HG02588 (cell line): Measurements from ENCODE around the gene TECTA.
"Not testable (repeated sequence)": the region's sequence is repeated elsewhere in the genome, so short reads cannot be mapped to it uniquely, and the experiment has no call there.

ENCODE experiments used
- ATAC-seq: cut with Tn5 transposase; IDR thresholded peaks from one replicate; pipeline ENCODE4 v1.9.1; 2021; ENCODE audit warnings: mild to moderate bottlenecking, moderate library complexity; ENCODE audit not compliant: unreplicated experiment

The TECTA gene

DNA sequence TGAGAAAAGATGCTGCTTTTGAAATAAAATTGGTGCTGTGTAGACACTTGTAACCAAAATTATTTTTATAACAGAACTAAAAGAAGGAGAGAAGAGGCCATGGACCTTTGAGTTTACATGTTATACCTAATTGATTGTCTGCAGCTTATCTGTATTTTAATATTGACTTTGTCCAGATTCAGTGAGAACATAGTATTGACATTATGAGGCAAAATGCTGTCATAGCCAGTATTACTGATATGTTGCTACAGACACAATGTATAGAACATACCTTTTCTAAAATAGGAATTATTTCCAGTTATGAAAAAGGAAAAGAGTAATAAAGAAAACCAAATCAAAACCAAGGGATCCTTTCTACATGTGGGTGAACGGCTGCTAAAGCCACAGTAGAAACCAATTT is 11.5 kb upstream of the TECTA start:
- ATAC-seq: no peak

DNA sequence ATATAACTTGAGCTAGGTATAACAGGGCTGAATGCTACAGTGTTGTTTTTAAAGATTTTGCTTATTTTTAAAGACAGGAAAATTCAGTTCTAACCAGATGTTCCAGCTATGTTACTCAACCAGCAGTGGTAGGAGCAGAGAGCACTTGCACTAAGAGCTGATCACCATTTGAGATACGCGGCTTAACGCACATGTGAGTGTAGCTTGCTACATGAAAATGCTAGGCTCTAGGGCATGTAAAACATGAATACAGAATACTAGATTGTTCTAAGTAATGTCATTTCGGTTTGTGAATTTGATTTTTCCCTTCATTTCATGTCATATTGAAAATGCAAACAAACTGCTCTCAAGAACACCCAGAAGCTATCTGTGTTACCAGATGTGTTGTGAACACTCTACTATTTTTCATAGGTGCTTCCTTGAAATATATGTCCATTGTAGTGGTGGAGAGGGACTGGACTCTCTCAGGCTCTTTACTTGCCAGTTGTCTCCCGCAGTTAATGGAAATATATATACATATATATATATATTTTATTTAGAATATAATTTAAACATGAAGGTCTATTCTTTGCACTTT is 10.8 kb upstream of the TECTA start:
- ATAC-seq: no peak

DNA sequence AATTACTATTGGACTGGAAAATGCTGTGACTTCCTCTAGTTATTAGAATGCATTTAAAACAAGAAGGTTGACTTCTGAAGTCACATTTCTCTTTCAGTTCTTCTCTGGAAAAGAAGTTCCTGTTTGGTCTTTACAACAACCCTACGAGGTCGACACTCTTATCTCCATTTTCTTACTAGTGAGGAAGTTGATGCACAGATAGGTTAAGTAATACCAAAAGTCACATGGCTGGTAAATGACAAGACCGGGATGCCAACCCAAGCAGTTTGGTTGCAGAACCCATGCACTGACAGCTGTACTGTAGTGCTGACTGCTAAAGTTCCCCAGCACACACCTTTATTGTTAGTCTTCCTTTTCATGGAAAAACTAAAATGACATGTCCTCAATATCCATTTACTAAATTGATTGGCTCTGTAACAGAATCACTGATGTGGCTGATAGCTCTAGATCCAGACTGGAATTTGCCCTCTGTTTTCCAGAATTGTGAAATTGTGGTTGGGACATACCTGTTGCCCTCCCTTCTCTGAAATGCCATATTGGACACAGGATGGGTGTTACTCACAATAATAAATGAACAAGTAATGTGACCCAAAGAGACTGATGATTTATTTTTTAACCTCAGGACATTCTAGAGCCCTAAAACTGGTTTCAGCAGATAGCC is 9.4 kb upstream of the TECTA start:
- ATAC-seq: no peak

DNA sequence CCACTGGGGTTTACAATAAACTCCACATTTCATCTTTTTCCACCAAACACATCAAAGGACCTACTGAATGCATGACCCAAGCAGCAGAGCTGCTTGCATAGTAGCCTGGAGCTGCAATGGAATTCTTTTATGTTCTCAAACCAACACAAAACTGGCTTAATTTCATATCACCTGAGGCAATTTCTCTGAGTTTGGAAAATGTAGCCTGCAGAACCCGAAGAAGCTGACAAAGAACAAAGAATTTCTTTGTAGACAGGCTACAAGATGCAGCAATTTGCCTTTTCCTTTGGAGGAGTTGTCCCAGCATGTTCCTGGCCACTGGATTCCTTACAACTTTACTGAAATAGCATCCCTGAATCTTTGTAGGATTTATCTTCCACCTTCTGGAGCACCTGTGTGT is 5.5 kb upstream of the TECTA start:
- no peak for ATAC-seq

DNA sequence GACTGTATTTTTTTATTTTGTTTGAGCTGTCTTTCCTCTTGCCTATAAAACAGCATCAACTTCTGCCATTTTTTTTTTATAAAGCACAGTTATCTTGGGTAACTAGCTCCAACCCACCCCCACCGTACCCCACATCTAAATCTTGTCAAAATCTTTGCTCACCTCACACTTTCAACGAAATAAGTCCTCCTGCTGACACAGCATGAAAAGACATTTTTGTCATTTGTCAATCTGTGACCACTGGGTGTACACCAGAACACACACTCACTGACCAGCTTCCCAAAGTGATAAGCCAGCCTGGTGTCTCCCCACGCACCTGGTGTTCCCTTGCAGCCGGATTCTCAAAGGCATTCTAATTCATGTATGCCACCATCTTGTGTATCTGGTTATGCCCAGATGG is 1.7 kb upstream of the TECTA start:
- no peak for ATAC-seq

DNA sequence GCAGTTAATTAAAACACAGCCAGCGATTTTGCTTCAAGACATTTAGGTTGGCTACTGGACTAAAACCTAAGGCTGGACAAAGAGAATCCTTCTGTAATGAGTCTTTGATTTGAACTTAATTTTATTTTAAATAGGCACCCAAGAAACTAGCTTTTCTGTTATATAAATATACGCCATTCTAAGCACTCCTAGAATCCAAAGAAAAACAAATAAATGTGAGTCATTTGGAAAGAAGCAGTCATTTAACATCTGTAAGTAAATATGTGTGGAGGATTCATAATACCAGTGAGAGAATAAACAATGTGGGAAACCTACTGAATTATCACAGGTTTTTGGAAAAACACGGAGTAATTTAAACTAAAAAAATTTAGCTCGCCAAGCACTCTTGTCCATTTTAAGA is 1.2 kb upstream of the TECTA start:
- ATAC-seq: no peak

DNA sequence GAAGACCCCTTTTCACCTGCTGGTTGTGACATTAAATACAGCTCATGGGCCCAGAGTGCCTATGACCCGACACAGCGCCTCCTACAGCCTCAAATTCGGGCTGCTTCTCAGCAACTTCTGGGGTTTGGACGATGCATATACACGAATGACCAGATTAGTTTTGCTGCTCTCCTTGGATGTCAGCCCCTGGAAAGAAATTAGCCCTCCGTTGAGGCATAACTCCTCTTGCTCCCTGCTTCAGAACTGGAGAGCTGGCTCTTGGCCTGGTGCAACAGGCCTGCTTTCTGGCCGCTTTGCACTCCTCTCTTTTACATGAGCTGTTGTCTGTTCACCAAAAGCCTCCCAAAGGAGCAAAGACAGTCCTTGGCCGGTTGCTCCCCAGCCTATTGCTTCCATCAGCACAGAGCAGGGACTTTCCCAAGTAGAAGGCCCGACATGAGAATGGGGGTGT is 3.3 kb downstream of the TECTA start:
- ATAC-seq: no peak

DNA sequence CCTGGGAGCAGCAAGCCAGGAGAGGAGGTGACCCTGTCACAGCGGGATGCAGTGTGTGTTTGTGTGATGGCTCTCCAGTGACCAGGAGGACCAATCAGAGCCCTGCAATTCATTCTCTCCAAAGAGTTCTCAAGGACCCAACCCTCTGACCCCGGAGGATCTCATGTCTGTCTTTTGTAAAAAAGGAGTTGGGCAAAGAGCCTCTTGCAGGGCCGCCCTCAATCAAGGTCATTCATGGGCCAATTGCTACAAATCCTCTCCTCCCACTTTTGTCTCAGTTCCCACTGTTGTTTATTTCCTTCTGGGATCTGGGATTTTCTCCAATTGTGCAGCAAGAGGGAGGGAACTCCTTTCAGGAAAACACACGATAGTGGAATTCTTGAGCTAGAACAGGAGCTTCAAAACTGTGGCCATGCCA is 4.0 kb downstream of the TECTA start:
- ATAC-seq: no peak

DNA sequence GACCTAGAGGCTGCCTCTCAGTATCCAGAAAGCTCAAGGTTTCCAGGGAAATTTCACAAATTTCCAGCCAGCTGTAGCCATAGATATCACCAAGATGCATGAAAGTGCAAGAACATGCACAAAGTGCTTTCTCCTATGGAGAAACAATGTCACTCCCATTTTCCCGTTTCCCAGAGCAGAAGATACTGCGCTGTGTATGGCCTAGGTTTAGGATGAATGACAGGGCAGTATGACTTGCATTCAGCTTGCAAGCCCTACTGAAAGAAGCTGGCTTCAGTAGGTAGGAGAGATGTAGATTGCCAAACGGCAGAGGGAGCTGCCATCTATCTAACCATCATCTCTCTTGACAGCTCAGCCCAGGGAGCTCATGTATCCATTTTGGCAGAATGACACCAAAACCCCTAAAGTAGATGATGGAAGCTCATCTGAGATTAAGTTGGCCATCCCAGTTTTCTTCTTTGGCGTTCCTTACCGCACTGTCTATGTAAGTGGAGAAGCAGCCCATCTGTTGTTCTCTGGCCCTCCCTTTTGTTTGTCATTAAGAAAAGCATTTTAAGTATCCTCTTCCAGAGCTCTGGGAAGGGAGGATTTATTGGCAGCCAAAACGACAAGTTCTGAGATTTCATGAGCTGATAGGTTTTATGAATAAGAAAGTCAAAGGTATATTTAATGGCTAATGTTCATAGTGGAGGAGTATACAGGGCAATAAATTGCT is 4.6 kb downstream of the TECTA start:
- ATAC-seq: no peak

DNA sequence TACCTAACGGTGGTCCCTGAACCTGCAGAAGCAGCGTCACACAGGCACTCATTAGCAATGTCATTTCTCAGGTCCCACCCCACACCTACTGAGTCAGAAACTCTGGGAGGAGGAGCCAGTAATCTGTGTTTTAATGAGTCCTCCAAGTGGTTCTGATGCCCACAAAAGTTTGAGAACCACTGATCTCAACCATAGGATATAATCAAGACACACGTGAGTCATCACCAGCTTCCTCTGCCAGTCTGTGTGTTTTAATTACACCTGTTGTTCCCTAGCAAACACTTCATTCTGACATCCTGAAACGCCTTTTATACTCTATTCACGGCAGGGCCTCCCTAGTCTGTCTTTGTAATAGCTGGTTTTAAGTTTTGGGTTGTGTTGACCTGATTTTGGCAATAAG is 5.8 kb downstream of the TECTA start:
- no peak for ATAC-seq

DNA sequence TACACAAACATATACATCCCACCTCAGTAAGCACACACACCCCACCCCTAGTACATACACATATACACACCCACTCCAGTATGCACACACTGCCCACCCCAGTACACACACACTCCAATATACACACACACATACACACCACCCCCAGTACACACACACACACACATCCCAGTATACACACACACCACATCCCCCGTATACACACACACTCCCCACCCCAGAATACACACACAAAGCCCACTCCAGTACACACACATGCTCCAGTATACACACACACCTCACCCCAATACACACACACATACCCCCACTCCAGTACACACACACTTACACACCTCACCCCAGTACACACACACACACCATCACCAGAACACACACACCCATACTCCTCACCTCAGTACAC is 7.4 kb downstream of the TECTA start:
- ATAC-seq: no peak

DNA sequence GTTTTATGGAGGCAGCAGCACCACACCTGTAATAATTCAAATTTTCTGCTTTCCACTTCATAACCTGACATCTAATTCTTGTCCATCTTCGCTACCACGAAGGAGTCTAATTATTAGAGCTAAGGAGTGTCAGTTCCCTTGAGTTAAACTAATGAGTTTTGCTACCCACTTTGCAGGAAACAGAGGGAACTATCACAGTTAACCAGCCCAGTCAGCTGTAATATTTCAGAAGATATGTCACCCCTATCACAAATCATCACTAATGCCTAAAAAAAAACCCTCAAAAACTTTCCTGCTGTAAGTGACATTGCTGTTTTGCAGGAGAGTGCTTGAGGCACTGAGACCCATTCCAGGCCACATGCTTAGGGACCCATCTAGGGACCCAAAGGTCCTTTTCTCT is 8.4 kb downstream of the TECTA start:
- ATAC-seq: no peak

DNA sequence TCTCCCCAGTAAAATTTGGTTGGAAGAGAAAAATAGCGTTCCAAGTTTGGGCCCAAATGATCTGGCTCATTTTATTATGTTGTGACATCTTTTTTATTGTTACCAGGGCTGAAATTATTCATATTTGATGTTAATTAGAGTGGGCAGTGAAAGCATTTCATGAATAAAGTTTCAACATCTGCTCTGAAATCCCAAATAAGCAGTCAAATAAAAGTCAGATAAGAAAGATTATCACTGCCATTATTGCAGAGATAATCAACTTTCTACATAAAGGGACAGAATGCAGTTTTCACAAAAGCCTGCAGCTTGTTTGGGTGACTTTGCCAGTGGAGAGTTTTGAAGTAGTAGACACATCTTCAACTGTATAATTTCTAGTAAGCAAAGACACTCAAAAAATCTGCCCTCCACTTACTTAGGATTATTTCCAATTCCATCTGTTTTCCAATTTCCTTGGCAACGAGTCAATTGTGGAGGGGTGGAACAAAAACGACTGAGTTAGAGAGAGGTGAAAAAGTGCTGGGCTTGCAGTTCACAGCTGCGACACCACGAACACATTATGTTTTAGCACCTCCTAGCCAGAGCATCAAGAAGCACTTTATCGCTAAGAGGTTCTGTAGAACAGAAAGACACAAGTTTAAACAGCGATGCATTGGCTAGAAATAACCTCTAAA is 9.0 kb downstream of the TECTA start:
- no peak for ATAC-seq

DNA sequence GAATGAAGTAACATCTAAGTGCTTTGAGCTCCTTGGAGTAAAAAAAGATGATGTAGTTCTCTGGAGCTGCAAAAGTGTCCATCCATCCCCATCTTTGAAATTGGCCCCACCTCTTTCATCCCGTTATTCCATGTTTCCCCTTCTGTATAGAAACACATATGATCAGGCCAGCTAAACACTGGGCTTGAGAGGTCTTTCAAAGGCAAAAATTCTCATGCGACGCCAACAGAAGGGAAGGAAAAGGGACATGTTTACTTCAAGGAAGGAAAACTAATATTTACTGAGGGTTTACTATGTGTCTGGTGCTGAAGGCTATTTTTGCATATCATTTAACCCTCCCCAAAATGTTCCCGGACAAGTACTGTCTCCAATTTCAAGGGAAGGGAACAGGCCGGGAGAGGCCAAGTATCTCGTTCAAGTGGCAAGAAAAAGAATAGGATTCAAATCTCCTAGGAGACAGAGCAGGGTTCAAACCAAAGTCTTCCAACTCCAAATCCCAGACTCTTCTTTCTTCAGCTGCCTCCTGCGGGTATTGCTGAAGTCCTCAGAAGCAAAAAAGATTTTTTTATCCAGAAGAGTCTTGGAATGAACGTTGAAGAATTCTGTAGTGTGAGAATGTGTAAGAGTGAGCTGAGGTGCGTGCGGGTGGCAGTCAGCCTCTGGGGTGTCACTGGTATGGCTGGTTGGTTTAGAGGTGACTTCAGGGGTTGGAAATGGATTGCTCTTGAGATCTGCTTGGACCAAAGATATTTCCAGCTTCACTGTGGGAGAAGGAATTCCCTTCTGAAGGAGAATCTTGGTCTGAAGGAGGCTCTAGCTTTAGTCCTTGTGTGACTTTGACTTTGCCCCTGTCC is 10.1 kb downstream of the TECTA start:
- no peak for ATAC-seq

DNA sequence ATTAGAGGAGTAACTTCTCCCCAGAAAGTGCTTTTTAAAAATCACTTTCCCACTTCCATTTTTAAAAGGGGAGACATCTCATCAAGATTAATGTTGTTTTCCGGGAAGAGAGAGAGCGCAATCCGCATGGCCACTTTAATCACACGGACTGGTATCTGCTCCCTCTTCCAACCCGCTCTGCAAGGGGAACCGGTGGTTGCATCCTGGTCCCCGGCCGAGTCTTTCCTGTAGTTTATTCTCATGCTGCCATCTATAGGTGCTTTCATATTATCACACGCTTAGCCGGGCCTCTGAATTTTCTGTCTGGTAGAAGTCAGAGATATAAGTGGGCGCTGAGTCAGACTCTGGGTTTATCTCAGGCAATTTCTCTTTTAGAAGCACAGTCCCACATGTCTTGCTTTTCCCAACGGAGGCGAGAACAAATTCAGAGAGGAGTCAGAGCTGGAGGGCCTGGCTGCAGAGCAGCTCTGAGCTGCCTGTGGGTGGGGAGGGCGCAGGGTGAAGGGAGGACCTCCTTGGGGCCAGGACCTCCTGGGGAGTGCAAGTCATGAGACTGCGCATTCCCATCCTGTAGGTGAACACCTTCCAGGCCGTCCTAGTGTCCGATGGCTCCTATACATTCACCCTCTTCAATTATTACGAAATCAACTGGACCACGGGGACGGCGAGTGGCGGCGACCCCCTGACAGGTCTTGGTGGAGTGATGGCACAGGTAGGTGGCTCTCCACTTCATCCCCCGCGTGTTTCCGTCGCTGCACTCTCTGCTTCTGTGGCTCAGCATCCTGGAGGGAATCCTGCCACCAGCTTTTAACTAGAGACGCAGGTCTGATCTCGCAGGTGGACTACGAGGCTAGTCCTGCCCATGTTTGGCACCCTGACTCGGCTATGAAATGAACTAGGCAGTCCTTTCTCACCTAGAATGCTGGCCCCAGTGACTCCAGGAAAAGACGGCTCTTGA is 11.7 kb downstream of the TECTA start:
- no peak for ATAC-seq

DNA sequence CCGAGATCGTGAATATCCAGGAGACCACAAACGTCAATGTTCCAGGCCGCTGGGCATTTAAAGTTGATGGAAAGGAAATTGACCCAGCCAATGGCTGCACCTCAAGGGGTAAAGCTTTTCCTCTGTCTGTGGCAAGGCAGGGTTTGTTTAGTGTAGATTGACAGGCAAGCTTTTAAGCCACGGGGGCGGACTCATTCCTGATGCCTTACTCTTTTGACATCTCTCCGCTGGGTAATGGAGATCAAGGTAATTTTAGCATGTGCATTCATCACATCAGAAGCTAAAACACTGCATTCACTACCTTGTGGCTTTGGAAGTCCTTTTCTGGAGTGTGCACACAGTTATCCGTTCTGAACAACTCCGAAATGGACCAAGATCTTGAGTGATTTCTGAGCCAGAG is 12.6 kb downstream of the TECTA start:
- ATAC-seq: no peak

DNA sequence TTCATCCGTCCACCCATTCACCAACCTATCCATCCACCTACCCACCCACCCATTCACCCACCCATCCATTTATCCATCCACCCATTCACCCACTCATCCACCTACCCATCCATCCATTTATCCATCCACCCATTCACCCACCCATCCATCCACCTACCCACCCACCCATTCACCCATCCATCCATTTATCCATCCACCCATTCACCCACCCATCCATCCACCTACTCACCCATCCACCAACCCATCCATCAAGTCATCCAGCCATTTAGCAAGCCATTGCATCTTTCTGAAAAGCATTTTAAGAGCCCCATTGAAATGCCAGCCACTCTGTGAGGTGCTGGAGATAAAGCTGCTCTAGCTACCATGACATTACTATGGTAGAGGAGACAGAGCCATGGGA is 14.0 kb downstream of the TECTA start:
- ATAC-seq: not testable (repeated sequence)

DNA sequence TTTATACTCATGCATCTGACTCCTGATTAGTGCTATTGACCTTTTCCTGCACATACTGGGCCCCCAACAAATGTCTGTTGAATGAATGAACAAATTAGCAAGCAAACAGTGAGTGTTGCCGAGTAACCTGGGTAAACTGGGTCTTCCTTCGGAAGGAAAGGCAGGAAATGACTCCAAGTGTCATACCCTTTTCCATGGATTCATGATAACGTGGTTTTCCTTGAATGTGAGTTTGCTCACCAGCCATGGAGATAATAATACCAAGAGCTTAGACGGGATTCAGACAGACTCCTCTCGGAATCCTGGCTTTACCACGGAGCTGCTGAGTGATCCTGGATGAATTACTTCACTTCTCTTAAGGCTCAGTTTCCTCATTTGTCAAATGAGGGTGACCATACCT is 16.7 kb downstream of the TECTA start:
- ATAC-seq: no peak

DNA sequence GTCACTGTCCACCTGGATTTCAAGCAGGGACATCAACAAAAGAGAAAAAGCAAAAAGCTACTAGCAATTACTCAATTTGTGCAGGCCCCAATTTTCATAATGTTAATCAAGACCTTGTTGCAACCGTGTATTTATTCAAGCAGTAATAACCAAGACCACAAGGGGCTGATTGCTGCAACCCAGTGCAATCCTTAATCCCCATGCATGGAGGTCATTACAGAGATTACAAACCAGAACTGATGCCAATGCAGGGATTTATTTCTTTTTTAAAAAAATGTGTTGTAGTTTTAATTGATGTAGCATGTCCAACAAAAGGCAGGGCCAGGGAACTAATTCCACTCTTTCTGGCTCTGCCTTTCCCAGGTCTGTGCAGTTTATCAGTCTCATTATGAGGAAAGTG is 18.4 kb downstream of the TECTA start:
- ATAC-seq: no peak

DNA sequence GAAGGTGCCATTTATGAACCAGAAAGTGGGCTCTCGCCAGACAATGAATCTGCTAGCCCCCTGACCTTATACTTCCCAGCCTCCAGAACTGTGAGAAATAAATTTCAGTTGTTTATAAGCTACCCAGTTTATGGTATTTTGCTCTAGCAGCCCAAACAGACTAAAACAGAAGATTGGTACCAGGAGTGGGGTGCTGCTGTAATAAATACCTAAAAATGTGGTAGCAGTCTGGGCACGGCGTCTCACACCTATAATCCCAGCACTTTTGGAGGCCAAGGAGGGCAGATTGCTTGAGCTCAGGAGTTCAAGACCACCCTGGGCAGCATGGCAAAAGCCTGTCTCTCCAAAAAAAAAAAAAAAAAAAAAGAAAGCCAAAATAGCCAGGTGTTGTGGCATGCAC is 21.3 kb downstream of the TECTA start:
- no peak for ATAC-seq
